Uterus (tissue), 2 donors: ENCODE measurements around the gene BPGM.

Experiments used
- POLR2A ChIP-seq, 2 donors: fragments of 450-650 bp; IDR thresholded peaks; one replicate each; pipeline ENCODE4 v1.6.1; 2016; ENCODE audit warnings: antibody characterized with exemption in 2 of 2, mild to moderate bottlenecking in 1 of 2, moderate library complexity in 1 of 2
- TF ChIP-seq, protein P1 (sequence below), 4 experiments: fragments of 200-600 bp in 2 of 4; fragments of 450-650 bp in 2 of 4; sonication (generic) in 2 of 4; IDR thresholded peaks; one replicate each; pipeline ENCODE4 v1.5.1; 2016 to 2019; ENCODE audit warnings: antibody characterized with exemption in 4 of 4, mild to moderate bottlenecking in 2 of 4, moderate library complexity in 1 of 4

DNA sequence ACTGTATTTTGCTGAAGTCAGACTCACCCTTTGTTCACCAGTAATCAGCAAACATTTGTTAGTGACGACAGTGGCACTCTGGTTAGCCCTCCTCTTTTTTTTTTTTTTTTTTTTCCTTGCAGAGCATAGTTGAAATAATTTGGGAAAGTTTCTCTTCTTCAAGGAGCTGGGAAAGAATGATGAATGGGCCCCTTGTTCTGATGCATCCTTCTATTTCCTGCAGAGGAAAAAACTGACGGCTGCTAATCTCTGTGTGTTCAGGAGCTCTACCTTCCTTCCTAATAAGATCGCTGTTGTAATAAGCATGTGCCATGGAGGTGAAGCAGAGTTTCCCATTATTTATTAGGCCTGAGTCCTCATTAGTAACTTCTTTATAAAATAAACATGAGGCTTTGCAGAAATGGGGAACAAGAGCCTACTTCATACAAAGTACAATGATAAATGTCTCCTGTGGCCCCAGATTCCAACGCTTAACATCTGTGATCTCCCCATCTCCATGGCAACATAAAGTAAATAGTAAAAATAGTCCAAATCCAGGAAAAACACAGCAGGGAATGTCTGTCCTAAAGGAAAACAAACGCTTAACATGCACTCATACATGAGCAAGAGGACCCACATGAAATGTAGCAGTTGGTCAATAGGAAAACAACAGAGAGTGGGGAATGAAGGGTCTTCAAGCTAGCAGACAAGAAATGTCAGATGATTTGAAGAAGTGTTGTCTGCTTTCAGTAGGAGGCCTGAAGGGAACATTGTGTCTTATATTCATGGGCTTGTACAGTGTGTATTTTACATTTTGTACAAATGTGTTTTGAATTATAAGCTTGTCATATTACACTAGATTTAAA lies 73.7 kb downstream of the BPGM start:
- TF ChIP-seq, protein P1, sequence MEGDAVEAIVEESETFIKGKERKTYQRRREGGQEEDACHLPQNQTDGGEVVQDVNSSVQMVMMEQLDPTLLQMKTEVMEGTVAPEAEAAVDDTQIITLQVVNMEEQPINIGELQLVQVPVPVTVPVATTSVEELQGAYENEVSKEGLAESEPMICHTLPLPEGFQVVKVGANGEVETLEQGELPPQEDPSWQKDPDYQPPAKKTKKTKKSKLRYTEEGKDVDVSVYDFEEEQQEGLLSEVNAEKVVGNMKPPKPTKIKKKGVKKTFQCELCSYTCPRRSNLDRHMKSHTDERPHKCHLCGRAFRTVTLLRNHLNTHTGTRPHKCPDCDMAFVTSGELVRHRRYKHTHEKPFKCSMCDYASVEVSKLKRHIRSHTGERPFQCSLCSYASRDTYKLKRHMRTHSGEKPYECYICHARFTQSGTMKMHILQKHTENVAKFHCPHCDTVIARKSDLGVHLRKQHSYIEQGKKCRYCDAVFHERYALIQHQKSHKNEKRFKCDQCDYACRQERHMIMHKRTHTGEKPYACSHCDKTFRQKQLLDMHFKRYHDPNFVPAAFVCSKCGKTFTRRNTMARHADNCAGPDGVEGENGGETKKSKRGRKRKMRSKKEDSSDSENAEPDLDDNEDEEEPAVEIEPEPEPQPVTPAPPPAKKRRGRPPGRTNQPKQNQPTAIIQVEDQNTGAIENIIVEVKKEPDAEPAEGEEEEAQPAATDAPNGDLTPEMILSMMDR (IDR thresholded peaks at IDR 0.05), result no peak
- TF ChIP-seq POLR2A (IDR thresholded peaks at IDR 0.05), result no peak
